Activated CD8-positive, alpha-beta memory T cell treated with anti-CD3 and anti-CD28 coated beads, Interleukin-2, amount 50 U/mL, for 24 hours (primary cell): ENCODE data around the gene EPS8.

ENCODE experiments used
- DNase-seq: peaks from one replicate; pipeline ENCODE4 v3.0.0-alpha.2; 2020; ENCODE audit errors: extremely low read depth

EPS8 gene

GRCh38 chr12:15717940-15718567, 71.1 kb downstream of the EPS8 start:
- DNase-seq: no peak

GRCh38 chr12:15716581-15716980, 72.6 kb downstream of the EPS8 start:
- DNase-seq: no peak

- no peak for DNase-seq
These were observed 74.9 kb downstream of the EPS8 start for GRCh38 chr12:15714256-15714655.

- no peak for DNase-seq
These were observed 76.1 kb downstream of the EPS8 start for GRCh38 chr12:15712823-15713660.

- no peak for DNase-seq
These were observed 77.0 kb downstream of the EPS8 start for GRCh38 chr12:15712160-15712559.

GRCh38 chr12:15710860-15711510, 78.2 kb downstream of the EPS8 start:
- no peak for DNase-seq

GRCh38 chr12:15709551-15709950, 79.6 kb downstream of the EPS8 start:
- DNase-seq: no peak

GRCh38 chr12:15708396-15709076, 80.7 kb downstream of the EPS8 start:
- no peak for DNase-seq

- no peak for DNase-seq
These were observed 81.5 kb downstream of the EPS8 start for GRCh38 chr12:15707516-15708199.

GRCh38 chr12:15706010-15706676, 83.0 kb downstream of the EPS8 start:
- no peak for DNase-seq

- DNase-seq: no peak
These were observed 83.6 kb downstream of the EPS8 start for GRCh38 chr12:15705606-15706005.

- no peak for DNase-seq
These were observed 86.9 kb downstream of the EPS8 start for GRCh38 chr12:15702276-15702675.

- no peak for DNase-seq
These were observed 87.5 kb downstream of the EPS8 start for GRCh38 chr12:15701631-15702156.

GRCh38 chr12:15701206-15701605, 88.0 kb downstream of the EPS8 start:
- no peak for DNase-seq

GRCh38 chr12:15700595-15700994, 88.6 kb downstream of the EPS8 start:
- DNase-seq: no peak

GRCh38 chr12:15699886-15700285, 89.3 kb downstream of the EPS8 start:
- no peak for DNase-seq

GRCh38 chr12:15698377-15698871, 90.8 kb downstream of the EPS8 start:
- no peak for DNase-seq

- no peak for DNase-seq
These were observed 92.0 kb downstream of the EPS8 start for GRCh38 chr12:15697201-15697600.

- DNase-seq: no peak
These were observed 95.8 kb downstream of the EPS8 start for GRCh38 chr12:15693228-15693911.

GRCh38 chr12:15691388-15691787, 97.8 kb downstream of the EPS8 start:
- DNase-seq: no peak
